Limb (tissue), 2 donors: Measurements from ENCODE around the gene VIT.
"Not testable (repeated sequence)": the region's sequence is repeated elsewhere in the genome, so short reads cannot be mapped to it uniquely, and the experiment has no call there.

Source experiments
- DNase-seq, 2 donors: peaks; one replicate each; pipeline ENCODE4 v3.0.0-alpha.2; 2016; ENCODE audit errors: extremely low spot score in 2 of 2

Gene VIT

DNA sequence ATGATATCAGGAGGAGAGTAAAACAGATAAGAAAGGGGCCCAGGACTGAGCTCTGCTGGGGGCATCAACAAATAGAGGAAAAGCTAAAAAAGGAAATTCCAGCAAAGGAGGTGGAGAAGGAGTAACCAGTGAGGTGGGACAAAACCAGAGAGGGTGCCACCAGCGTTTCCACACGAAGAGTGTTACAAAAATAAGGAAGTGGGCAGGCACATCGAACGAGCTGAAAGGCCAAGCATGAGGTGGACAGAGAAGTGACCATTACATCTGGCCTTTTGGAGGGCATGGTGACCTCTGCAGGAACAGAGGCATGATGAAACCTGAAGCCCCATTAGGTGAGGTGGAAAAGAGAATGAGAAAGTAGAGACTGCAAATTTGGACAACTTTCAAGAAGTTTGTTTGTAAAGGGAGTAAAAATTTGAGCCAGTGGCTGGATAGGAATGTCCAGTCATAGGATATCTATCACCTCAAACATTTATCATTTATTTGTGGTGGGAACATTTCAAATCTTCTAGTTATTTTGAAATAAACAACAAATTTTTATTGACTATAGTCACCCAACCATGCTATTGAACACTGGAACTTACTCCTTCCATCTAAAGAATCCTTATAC is 18.4 kb upstream of the VIT start:
- no peak for DNase-seq

DNA sequence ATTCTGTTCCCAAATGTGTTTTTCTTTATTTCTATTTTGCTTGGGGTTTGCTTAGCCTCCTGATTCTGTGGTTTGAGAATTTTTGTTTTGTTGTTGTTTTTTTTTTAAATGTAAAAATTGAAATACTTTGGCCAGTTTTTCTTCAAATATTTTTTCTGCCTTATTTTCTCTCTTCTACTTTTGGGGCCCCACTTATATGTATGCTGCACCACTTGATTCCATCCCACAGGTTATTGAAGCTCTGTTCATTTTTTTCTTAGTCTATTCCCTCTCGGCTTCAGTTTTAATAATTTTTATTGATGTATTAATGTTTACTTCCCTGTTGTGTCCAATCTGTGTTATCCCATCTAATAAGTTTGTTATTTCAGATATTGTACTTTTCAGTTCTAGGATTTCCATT is 17.7 kb upstream of the VIT start:
- DNase-seq = no peak

DNA sequence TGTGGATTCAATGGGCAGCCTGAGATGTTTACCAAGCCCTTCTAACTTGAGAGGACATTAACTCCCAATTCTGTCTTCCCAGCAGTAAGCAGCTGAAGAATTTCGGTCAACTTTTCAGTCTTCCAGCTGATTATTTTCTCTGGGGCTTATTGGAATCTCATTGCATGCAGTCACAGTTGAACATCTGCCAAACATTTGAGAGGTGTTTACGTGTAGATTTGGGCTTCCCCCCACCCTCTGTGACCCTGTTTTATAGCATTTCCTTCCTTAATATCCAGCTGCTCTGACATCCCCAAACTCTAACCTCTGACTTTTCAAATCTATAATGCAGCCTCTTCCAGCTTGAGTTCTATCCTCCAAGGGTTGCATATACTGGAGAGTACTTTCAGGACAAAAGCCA is 16.5 kb upstream of the VIT start:
- DNase-seq = no peak

GRCh38 chr2:36682562-36682961 is 13.9 kb upstream of the VIT start:
- DNase-seq = no peak

GRCh38 chr2:36683002-36683401 is 13.5 kb upstream of the VIT start:
- DNase-seq = no peak

- not testable (repeated sequence) for DNase-seq
Measured at GRCh38 chr2:36688291-36688690, 8.2 kb upstream of the VIT start.

GRCh38 chr2:36689013-36689412 is 7.5 kb upstream of the VIT start:
- not testable (repeated sequence) for DNase-seq

- DNase-seq = no peak
Measured at GRCh38 chr2:36692121-36692520, 4.4 kb upstream of the VIT start.

DNA sequence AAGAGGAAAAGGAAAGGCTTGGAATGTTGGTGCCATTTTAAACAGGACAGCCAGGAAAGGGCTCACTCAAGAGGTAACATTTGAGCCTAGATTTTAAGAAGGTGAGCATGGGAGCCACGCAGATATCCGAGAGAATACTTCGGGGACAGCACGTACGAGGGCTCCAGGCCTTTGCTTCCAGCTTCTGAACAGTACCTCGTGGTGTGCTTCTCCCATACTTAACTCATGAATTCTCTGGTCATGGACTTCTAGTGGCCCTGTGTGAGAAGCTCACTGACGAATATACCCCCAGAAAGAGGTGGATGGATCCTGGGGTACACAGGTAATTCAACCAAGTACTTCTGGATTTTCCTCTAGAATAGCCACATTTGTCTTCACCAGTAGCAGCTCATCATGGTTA is 2.7 kb upstream of the VIT start:
- no peak for DNase-seq

- no peak for DNase-seq
Measured at GRCh38 chr2:36695746-36696415, 626 bp upstream of the VIT start.

DNA sequence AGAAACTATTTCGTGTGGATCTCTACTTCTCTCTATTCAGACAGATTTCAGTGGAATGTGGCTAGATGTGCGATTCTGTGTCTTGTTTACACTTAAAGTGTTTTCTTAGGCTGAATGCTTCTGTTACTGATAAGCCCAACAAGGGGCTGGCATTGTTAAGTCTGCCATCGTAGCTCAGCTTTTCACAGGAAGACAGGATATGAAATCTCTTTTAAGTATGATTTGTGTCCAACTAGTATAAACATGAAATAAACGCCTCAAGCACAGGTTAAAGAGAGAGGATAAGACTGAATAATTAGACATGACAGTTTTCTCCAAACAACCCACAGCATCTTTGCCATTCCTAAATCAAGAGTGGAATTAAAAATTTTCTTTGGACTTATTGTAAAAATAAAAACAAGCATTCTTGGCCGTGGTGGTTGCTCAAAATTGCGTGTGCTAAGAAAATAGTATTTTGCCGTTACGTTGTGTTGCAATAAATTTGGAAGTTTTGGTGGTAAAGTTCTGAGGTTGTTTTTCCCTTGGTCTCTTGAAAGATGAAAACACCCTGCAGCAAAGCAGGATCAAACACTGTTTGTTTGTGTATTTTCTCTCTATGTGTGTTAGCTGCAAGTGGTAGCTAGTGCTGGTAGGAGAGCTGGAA is 1.0 kb downstream of the VIT start:
- DNase-seq = no peak

GRCh38 chr2:36698993-36699392 is 2.5 kb downstream of the VIT start:
- DNase-seq = no peak

DNA sequence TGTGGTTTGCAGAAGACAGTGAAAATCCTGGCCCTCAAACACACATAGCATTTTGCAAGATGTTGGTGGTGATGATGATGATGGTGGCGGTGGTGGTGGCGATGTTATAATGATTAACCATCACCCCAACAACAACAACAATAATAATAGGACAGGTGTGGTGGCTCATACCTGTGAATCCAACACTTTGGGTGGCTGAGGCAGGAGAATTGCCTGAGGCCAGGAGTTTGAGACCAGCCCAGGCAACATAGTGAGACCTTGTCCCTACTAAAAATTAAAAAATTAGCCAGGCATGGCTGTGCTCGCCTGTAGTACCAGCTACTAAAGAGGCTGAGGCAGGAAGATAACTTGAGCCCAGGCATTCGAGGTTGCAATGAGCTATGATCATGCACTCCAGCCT is 3.8 kb downstream of the VIT start:
- no peak for DNase-seq

DNA sequence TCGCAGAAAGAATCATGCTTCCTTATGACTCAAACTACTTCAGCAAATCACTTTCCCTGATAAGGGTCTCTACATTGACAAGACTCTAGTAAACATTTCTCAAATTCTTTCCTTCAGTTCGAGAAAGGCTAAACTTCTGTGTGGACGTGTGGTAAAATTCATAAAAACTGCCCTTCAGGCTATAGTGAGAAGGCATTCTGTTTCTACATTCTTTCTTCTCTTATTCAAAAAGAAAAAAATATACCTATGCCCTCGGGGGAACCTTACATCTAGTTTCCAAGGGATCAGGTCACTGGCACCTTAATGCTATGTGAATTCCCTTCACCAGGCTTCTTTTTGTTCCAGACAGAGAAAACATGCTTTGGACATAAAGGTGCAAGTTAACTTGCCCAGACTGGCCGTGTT is 4.9 kb downstream of the VIT start:
- DNase-seq = no peak

- DNase-seq = no peak
Measured at GRCh38 chr2:36701918-36702317, 5.4 kb downstream of the VIT start.

- DNase-seq = no peak
Measured at GRCh38 chr2:36702781-36703180, 6.3 kb downstream of the VIT start.

GRCh38 chr2:36704475-36705150 is 8.1 kb downstream of the VIT start:
- DNase-seq = no peak

DNA sequence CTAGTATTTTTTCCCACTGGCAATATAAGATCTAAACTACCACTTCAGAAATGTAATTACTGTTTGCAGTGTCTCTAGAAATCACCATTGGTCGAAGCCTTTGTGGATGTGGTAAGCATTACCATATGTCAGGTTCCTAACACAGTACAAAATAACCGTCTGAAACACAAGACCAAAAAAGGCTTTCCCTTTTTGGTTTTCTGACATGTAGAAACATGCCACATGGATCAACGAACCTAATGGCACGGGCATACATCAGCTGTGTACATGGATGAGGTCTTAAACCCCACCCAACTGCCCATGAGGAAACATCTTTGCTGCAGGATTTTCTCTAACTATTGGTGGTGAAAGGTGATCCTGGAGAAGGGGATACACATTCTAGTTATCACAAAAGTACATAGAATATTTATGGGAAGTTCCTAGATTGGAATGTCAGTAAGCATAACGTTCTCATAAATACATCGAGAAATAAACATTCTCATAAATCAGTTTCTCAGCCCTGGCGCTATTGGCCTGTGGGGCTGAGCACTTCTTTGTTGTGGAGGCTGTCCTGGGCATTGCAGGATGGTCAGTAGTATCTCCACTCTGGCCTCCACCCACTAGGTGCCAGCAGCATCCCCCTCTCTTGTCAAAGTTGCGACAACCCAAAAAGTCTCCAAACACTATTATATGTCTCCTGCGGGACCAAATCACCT is 9.0 kb downstream of the VIT start:
- DNase-seq = no peak

GRCh38 chr2:36706021-36706876 is 9.7 kb downstream of the VIT start:
- no peak for DNase-seq

- no peak for DNase-seq
Measured at GRCh38 chr2:36707050-36707449, 10.5 kb downstream of the VIT start.
